HG02938 (cell line): Measurements from ENCODE around the gene CENPP.
A peak's percentile ranks its signal among the peaks of the same experiment; 100 is the strongest.

Source experiments
- ATAC-seq: cut with Tn5 transposase; IDR thresholded peaks from one replicate; pipeline ENCODE4 v1.9.1; 2021; ENCODE audit warnings: mild to moderate bottlenecking, moderate library complexity; ENCODE audit not compliant: unreplicated experiment

The CENPP gene

DNA sequence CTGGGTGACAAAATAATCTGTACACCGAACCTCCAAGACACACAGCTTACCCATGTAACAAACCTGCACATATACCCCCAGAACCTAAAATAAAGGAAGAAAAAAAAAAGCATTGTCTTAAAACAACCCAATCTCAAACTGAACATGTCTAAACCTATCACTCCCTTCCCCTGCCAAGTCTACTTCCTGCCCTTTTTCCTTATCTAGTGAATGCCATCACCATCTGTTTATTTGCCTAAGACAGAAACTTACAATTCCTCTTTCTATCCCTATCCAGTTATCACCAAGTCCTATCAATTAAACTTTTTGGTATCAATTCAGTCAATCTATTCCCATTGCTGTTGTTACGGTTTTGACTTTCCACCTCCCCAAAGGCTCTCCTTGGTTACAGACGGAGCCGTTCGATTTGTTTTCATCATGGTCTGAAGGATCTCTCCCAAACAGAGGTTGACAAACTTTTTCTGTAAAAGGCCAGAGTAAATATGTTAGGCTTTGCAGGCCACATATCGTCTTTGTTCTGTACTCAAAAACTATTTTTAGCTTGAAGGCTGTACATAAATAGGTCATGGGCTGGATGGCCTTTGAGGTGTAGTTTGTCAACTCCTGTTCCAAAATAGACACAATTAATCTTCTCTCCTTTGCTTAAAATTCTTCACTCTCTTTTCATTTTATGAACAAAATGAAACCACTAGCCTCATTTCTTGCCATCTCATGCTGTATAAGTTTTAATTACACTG is 12.7 kb upstream of the CENPP start:
- ATAC-seq = no peak

DNA sequence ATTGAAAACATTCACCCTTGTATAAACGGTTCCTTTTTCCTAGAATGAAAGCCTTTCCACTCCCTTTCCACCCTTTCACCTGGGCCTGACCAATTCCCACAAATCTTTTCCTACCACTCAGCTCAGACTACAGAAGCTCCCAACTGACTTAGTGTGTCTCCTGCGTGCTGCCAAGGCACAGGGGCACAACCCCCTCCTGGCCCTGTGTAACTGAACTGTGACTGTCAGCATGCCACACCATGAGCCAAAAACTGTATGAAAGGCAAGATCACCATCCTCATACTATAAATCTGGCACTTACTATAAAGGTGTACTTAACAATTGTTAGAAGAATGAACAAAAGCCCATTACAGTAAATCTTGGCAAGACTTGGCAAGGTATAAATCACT is 12.1 kb upstream of the CENPP start:
- no peak for ATAC-seq

DNA sequence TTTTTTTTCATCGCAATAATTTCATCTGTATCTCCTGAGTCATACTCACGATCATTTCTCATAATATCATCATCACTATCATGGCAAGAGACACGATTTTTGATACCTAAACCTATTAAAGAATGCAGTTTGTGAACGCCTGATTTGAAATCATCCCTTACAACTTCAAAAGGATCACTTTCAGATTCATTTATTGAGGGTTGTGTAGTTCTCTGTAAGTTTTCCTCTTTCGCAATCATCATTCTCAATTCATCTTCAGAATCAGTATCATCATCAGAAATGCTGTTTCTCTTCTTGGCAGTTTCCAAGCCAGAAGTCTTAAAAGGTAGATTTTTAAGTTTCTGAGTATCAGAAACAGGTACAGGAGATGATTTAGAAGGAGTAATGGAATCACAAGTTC is 10.3 kb upstream of the CENPP start:
- ATAC-seq = no peak

DNA sequence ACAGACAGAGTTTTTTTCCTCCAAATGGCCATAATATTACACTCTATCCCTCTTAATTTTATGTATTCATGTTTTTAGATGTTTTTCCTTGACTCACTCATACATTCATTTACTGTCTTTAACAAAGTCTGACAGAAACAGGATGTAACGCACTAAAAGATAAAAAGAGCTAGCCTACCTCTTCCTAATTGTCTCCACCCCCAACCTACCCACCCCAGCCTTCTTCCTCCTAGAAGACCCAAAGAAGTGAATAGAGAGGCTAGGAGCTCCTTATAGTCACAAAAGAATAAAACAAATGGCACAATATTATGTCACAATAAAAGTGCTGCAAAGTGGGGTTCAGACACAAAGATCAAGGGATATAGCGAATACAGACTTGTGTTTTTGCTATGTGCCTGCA is 1.3 kb upstream of the CENPP start:
- no peak for ATAC-seq

GRCh38 chr9:92324889-92325268 is 874 bp upstream of the CENPP start:
- peak; percentile 10 for ATAC-seq

DNA sequence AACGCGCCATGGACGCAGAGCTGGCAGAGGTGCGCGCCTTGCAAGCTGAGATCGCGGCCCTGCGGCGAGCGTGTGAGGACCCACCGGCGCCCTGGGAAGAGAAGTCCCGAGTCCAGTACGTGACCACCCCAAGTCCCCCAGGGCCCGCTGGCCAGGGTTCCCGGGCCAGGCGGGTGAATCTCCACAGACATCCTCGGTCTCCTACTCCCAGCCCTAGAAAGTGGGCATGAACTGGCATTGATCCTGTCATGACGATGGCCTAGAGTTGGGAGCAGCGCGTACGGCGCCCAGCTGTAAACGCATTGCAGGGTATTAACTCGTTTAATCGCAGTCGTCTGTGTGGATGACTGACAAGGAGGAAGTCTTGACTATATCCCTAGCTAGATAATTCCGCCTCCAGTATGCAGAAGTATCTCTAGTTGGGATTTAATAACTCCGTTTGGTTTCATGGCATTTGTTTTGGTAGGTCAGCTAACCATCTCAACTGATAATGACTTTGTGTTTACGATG is 293 bp downstream of the CENPP start:
- ATAC-seq = peak; percentile 7

DNA sequence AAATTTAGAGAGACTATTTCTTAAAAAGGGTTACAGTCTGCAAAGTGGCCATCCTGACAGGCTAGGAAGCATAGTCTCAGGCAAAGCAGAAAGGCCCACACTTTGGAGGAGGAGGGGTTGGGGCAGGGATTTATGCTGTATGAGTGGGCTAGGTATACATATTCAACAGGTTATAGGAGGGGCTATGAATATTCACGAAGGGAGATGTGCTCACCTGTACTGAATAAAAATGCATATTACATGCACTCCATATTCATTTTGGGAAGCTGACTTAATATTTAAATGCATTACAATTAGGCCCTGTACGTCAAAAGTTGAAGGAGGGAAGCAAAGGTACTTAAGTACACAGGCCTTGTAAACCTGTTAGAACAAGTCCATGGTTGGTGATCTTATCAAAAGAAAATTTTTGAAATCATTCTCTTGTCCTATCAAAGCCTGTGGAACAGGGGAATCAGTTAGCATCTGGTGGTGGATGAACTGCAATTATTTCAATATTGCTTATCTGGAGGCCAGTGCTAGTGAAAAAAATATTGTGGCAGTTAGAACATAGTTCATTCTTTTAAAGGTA is 1.6 kb downstream of the CENPP start:
- ATAC-seq = no peak

DNA sequence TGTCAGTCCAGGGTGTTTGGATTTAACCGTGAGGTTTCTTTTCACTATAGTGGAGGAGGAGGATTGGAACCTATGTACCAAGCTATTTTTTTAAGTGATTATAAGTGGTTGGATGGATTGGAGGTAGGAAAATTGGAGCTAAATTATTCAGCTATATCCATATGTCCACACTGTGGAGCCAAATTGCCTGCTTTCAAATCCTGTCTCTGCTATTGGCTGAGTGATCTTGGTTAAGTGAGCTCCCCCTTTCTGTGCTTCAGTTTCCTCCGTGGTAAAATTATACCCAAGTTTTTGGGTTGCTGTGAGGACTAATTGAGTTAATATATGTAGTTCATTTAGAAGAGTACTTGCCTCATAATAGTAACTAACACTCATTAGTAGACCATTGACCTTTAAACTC is 2.5 kb downstream of the CENPP start:
- ATAC-seq = no peak

GRCh38 chr9:92332577-92333281 is 7.0 kb downstream of the CENPP start:
- no peak for ATAC-seq

DNA sequence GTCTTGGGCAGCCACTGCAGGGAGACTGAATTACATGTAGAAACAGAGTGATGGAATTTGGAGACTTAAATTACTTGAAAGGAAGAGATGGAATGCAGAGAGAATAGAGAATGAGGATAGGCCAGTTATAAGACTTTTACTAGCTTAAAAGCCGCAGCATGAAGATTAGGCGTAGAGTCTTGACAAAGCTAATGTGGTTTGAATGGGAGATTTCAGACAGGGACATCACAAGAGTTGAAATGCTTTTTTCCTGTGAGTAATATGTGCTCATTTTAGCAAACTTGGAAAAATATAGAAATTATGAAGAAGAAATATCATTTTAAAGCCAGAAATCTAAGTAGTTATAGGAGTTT is 7.5 kb downstream of the CENPP start:
- ATAC-seq = no peak

DNA sequence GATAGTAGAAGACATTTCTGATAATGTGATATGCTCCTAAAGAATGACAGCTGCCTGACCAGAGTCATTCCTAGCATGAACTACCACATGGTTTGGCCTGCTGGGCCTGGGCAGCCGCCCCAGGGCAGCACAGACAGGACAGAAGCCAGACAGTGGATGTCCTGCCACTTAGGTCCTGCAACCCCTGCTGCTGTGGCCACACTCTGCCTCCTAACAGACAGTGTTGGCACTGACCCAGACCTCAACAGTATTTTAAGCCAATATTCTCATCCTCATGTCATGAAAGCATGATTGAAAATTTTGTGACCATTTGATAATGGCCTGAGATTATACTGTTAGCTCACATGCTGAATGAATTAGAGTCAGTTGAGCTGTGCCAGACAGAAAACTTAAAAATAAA is 15.8 kb downstream of the CENPP start:
- no peak for ATAC-seq

- ATAC-seq = no peak
These were observed 17.2 kb downstream of the CENPP start for GRCh38 chr9:92342825-92343488.

DNA sequence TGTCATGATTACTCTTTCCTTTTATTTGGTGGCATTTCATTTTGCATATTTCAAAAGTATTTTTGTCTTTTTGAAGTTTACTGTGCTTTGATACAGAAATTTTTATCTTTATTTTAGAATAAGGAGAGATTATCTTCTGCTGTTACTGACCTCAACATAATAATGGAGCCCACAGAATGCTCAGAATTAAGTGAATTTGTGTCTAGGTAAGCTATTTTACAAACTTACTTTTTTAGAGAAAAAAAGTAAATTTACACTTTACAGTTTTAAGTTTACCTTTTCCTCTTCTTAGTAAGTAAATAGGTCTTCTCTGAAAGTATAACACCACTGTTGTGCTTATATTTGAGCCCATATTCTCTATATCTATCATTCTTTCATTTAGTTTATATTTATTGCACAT is 19.8 kb downstream of the CENPP start:
- ATAC-seq = no peak

DNA sequence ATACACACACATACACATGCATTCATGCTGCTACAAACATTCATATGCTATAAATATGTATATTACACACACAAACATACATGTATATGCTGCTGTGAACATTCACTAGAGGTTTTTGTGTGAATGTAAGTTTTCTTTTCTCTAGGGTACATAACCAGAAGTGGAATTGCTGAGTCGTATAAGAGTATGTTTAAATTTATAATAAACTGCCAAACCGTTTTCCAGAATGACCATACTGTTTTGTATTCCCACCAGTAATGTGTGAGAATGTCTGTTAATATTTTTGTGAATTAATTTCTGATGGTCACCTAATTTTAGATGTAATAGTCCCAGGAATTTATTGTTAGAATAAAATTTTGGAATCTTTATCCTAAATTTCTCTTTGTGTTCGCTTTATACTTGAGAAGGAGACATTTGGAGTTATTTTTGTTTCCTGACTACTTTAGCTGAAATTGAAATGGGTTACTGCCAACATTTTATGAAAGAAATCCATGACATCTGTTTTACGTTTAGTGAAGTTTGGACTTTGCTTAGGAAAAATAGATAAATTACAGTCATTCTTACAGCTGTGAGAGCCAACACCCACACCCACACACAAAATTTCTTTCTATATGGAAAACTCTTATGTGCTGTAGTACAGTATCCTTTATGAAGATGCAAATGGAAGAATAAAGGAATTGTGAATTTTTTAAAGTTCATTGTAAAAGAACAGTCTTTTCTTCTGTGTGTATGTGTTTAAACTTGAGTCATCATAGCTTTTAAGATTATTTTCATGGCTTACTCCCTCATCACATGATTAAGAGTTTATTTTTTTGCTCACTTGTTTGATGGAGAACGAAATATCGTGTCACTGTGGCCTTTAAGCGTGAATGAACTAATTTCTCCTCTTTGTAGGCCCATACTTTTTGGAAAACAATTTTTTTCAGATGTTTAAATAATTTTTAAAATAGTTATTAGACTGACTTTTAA is 24.3 kb downstream of the CENPP start:
- ATAC-seq = no peak

GRCh38 chr9:92350740-92351133 is 25.0 kb downstream of the CENPP start:
- ATAC-seq = no peak

GRCh38 chr9:92353051-92353450 is 27.3 kb downstream of the CENPP start:
- no peak for ATAC-seq

- ATAC-seq = no peak
These were observed 33.7 kb downstream of the CENPP start for GRCh38 chr9:92359394-92359995.

DNA sequence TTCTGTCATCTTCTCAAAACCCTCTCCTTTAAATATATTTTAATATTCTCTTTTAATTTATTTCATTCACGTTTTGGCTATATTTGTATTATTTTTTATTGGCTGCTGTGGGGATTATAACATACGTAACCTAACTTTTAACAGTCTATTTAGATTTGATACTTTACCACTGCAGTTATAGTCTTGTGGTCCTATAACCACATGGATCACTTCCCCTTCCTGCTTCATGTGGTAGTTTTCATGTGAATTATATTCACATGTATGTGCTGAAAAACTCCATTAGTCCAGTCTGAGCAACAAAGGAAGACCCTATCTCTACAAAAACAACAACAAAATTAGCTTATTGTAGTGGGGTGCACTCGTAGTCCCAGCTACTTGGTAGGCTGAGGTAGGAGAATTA is 34.3 kb downstream of the CENPP start:
- peak; percentile 45 for ATAC-seq

DNA sequence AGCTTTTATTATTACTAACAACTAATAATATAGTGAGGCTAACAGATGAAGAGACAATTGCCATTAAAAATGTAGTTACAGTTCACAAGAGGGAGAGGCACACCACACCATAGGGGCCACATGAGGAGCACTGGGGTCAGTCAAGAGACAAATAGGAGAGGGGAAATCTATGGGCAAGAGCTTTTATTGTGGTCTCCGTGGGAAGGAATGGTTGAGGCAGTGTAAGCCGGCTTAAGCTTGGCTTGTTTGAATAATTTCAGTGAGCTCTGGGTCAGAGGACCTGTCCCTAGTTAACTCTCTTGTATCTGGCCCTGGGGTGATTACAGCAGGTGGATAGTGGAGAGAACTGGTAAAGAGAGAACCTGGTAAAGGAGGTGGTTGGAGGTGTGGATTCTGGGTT is 43.3 kb downstream of the CENPP start:
- no peak for ATAC-seq

- ATAC-seq = no peak
These were observed 47.4 kb downstream of the CENPP start for GRCh38 chr9:92373167-92373566.
